NT2/D1 (cell line): ENCODE results near the gene MRPS26.

ENCODE experiments used
- SUZ12 ChIP-seq: IDR thresholded peaks from 2 replicates; pipeline ENCODE4 v1.6.1; 2011; ENCODE audit not compliant: insufficient read length, insufficient read depth; ENCODE audit errors: extremely low read depth
- YY1 ChIP-seq: IDR thresholded peaks from 2 replicates; pipeline ENCODE4 v1.6.1; 2011; ENCODE audit not compliant: insufficient read length, insufficient read depth
- ZNF274 ChIP-seq: IDR thresholded peaks from 2 replicates; pipeline ENCODE4 v1.6.1; 2011; ENCODE audit warnings: mild to moderate bottlenecking, low read depth, low read length

- no peak for TF ChIP-seq YY1
- TF ChIP-seq ZNF274 = no peak
- no peak for TF ChIP-seq SUZ12
Observed at GRCh38 chr20:3013771-3014170, 32.1 kb upstream of the MRPS26 start.
